Esophagus (tissue), 2 donors: ENCODE results near the gene MMD2. TPM values are rescaled to one million over a fixed set of nuclear protein-coding genes. Genes with fewer than 3 reads are reported as not detected.

Experiments
- H3K27ac ChIP-seq, 2 donors: one replicate each; pipeline ENCODE4 v1.5.1; 2013; ENCODE audit warnings: low read depth in 2 of 2, mild to moderate bottlenecking in 2 of 2, inconsistent platforms in 1 of 2, low read length in 1 of 2, moderate library complexity in 1 of 2
- H3K27me3 ChIP-seq, 2 donors: one replicate each; pipeline ENCODE4 v1.6.1; 2013; ENCODE audit warnings: low read length in 2 of 2, control low read depth in 1 of 2, mild to moderate bottlenecking in 1 of 2; ENCODE audit not compliant: insufficient read depth in 2 of 2, control insufficient read depth in 1 of 2
- H3K36me3 ChIP-seq, 2 donors: one replicate each; pipeline ENCODE4 v1.6.1; 2013; ENCODE audit warnings: low read length in 1 of 2; ENCODE audit not compliant: control insufficient read depth in 2 of 2, insufficient read depth in 2 of 2
- H3K4me1 ChIP-seq, 2 donors: one replicate each; pipeline ENCODE4 v1.6.1; 2013; ENCODE audit warnings: low read length in 1 of 2; ENCODE audit not compliant: control insufficient read depth in 2 of 2, insufficient read depth in 2 of 2
- H3K4me3 ChIP-seq, 2 donors: one replicate each; pipeline ENCODE4 v1.5.1; 2013; ENCODE audit warnings: low read length in 2 of 2, mild to moderate bottlenecking in 2 of 2, low read depth in 1 of 2, moderate library complexity in 1 of 2
- H3K9me3 ChIP-seq, 2 donors: one replicate each; pipeline ENCODE4 v1.6.1; 2013; ENCODE audit warnings: mild to moderate bottlenecking in 2 of 2, low read depth in 1 of 2, low read length in 1 of 2, moderate library complexity in 1 of 2; ENCODE audit not compliant: control insufficient read depth in 2 of 2, insufficient read depth in 1 of 2
- WGBS, 2 donors: extraction: QIAGEN DNeasy Blood & Tissue Kit; methylation state at CpG; one replicate each; pipeline ENCODE4 v1.1.7; 2013; 5-methylcytosine and 5-hydroxymethylcytosine counted together
- polyA plus RNA-seq, 2 donors: library from polyadenylated mRNA; stranded (reverse); fragments of 200-250 nt; gene quantifications; one replicate each; pipeline ENCODE4 v1.2.3, GENCODE V29; 2013
- donor health status: healthy with polysubstance abuse.
- donor health status: Bipolar disorder and iron deficiency.

Gene MMD2
- polyA plus RNA-seq, 2 donors: not detected

GRCh38 chr7:4939971-4940728 lies 18.8 kb downstream of the MMD2 start:
- Histone ChIP-seq H3K27ac (no peak overlapping the region), H3K4me3 (no peak overlapping the region), H3K9me3 (no peaks in the 10 kb centered on the region), H3K27me3 (no peaks in the 10 kb centered on the region), H3K36me3 (no peaks in the 10 kb centered on the region), H3K4me1 (no peaks in the 10 kb centered on the region)
- WGBS, 2 donors: 77 to 84% methylated on average over 26 of the region's 26 CpGs

DNA sequence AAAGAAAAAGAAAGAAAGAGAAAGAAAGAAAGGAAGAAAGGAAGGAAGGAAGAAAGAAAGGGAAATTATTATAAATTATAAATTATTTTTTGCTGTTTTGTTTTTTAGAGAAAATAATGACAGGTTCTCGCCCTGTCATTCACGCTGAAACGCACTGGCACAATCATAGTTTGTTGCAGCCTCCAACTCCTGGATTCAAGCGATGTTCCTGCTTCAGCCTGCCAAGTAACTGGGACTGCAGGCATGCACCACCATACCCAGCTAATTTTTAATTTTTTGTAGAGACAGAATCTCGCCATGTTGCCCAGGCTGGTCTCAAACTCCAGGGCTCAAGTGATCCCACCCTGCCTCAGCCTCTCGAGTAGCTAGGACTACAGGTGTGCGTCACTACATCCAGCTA lies 21.6 kb downstream of the MMD2 start:
- WGBS, 2 donors: 84 to 87% methylated on average over 7 of the region's 7 CpGs
- no peak overlapping the region for H3K4me3 ChIP-seq
- H3K36me3 ChIP-seq: no peaks in the 10 kb centered on the region
- no peaks in the 10 kb centered on the region for H3K9me3 ChIP-seq
- H3K4me1 ChIP-seq: no peaks in the 10 kb centered on the region
- H3K27ac ChIP-seq: no peak overlapping the region
- H3K27me3 ChIP-seq: no peaks in the 10 kb centered on the region

GRCh38 chr7:4934419-4935025 lies 24.5 kb downstream of the MMD2 start:
- H3K36me3 ChIP-seq: no peaks in the 10 kb centered on the region
- no peaks in the 10 kb centered on the region for H3K27me3 ChIP-seq
- 81 to 82% methylated on average over 15 of the region's 15 CpGs for WGBS, 2 donors

GRCh38 chr7:4931943-4932342 lies 27.0 kb downstream of the MMD2 start:
- H3K9me3 ChIP-seq: peaks cover 0 to 2% of the 10 kb centered on the region in 2 donors
- 46 to 53% methylated on average over 12 of the region's 12 CpGs for WGBS, 2 donors
- H3K27me3 ChIP-seq: no peaks in the 10 kb centered on the region
- no peak overlapping the region for H3K4me3 ChIP-seq
- no peak overlapping the region for H3K27ac ChIP-seq
- no peaks in the 10 kb centered on the region for H3K36me3 ChIP-seq
- H3K4me1 ChIP-seq: no peaks in the 10 kb centered on the region

More at GRCh38 chr7:4934419-4935025, 24.5 kb downstream of the MMD2 start:
- no peak overlapping the region for H3K4me3 ChIP-seq
- H3K27ac ChIP-seq: no peak overlapping the region
- H3K9me3 ChIP-seq: peaks cover 0 to 2% of the 10 kb centered on the region in 2 donors
- H3K4me1 ChIP-seq: no peaks in the 10 kb centered on the region

- H3K4me3 ChIP-seq: no peak overlapping the region
- peaks cover 0 to 2% of the 10 kb centered on the region in 2 donors for H3K9me3 ChIP-seq
- no peak overlapping the region for H3K27ac ChIP-seq
- peaks cover 0 to 3% of the 10 kb centered on the region in 2 donors for H3K27me3 ChIP-seq
- WGBS, 2 donors: 84 to 86% methylated on average over 8 of the region's 8 CpGs
- no peaks in the 10 kb centered on the region for H3K4me1 ChIP-seq
- no peaks in the 10 kb centered on the region for H3K36me3 ChIP-seq
Measured at GRCh38 chr7:4929005-4929404, 30.0 kb downstream of the MMD2 start.

- Histone ChIP-seq H3K4me3 (no peak overlapping the region), H3K9me3 (peaks cover 0 to 2% of the 10 kb centered on the region in 2 donors), H3K27ac (no peak overlapping the region), H3K27me3 (peaks cover 0 to 3% of the 10 kb centered on the region in 2 donors), H3K4me1 (no peaks in the 10 kb centered on the region), H3K36me3 (no peaks in the 10 kb centered on the region)
- 82 to 88% methylated on average over 2 of the region's 2 CpGs for WGBS, 2 donors
Measured at GRCh38 chr7:4928445-4928844, 30.5 kb downstream of the MMD2 start.

DNA sequence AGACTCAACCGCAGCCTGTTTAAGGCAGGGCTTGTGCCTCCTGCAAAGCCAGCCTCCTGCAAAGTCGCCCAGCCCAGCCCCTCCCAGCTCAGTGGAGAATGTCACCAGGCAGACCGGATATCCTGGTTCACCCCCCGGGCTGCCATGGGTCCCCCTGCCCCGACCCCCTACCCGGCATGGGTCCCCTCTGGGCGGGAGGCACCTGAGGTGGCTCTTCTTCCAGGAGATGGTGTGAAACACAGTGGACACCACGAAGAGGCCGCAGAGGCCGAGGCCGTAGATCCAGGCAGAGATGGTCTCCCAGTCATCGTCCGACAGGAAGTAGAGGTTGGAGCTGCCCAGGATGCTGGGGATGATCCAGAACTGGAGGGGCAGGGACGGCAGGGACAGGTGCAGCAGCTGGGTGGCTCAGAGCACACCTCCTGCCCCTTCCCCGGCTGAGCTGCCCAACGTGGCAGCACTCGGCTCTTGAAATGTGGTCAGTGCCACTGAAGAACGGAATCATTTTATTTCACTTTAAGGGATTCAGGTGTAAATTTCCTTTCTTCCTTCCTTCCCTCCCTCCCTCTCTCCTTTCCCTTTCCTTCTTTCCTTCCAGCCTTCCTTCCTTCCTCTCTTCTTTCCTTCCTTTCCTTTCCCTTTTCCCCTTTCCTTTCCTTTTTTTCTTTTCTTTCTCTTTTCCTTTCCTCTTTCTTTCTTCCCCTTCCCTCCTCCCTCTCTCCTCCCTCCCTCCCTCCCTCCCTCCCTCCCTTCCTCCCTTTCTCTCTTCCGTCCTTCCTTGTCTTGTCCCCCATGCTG lies 38.8 kb downstream of the MMD2 start:
- Histone ChIP-seq H3K4me3 (no peak overlapping the region), H3K4me1 (no peaks in the 10 kb centered on the region), H3K36me3 (no peaks in the 10 kb centered on the region), H3K27me3 (peaks cover 0 to 3% of the 10 kb centered on the region in 2 donors), H3K27ac (no peak overlapping the region), H3K9me3 (peaks cover 2 to 10% of the 10 kb centered on the region in 2 donors)
- WGBS, 2 donors: 77 to 80% methylated on average over 19 of the region's 19 CpGs

DNA sequence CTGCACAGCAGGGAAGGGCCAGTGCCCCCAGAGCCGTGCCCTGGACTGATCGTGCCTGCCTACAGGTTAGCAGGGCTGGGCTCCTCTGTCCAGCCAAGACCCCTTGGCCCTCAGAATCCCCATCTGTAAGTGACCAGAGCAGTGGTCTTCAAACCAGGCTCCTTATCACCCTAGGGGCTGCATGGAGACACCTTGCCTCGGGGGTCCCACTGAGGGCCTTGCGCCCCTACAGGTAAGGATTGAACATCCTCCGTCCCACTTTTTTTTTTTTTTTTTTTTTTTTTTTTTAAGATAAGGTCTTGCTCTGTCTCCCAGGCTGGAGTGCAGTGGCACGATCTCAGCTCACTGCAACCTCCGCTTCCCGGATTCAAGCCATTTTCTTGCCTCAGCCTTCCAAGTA lies 42.9 kb downstream of the MMD2 start:
- Histone ChIP-seq H3K36me3 (no peaks in the 10 kb centered on the region), H3K4me3 (no peak overlapping the region), H3K9me3 (peaks cover 2 to 9% of the 10 kb centered on the region in 2 donors), H3K27ac (no peak overlapping the region), H3K27me3 (peaks cover 0 to 3% of the 10 kb centered on the region in 2 donors), H3K4me1 (no peaks in the 10 kb centered on the region)
- 66 to 67% methylated on average over 8 of the region's 8 CpGs for WGBS, 2 donors

GRCh38 chr7:4911111-4911828 lies 47.7 kb downstream of the MMD2 start:
- Histone ChIP-seq H3K36me3 (no peaks in the 10 kb centered on the region), H3K9me3 (peaks cover 0 to 3% of the 10 kb centered on the region in 2 donors), H3K27ac (no peak overlapping the region), H3K27me3 (no peaks in the 10 kb centered on the region), H3K4me1 (no peaks in the 10 kb centered on the region), H3K4me3 (no peak overlapping the region)
- WGBS, 2 donors: 82 to 84% methylated on average over 20 of the region's 20 CpGs
